ENCODE data around the gene ANKRD22.

- TF ChIP-seq RNF2 (IDR thresholded peaks at IDR 0.05) (no peak), CTCF (IDR thresholded peaks at IDR 0.05 in 2 of 3, conservative IDR thresholded peaks at IDR 0.05 in 1 of 3; ENCODE audit: insufficient read depth in 2 of 3, low read depth in 1 of 3, low read length in 3 of 3) (no peak), THRA (IDR thresholded peaks at IDR 0.05) (no peak), CEBPB (tag; IDR thresholded peaks at IDR 0.05) (no peak), PTBP1 (IDR thresholded peaks at IDR 0.05; ENCODE audit: low read depth, low read length) (no peak), L3MBTL2 (IDR thresholded peaks at IDR 0.05) (no peak), SP2 (IDR thresholded peaks at IDR 0.05; ENCODE audit: extremely low read depth, low read depth, low read length, poor library complexity, severe bottlenecking) (no peak), MAX (CRISPR knock-in tag; IDR thresholded peaks at IDR 0.05) (no peak), ZBED1 (IDR thresholded peaks at IDR 0.05) (no peak), RBM34 (IDR thresholded peaks at IDR 0.05; ENCODE audit: borderline replicate concordance, insufficient read depth, low read length) (no peak), ZBTB7A (IDR thresholded peaks at IDR 0.05; ENCODE audit: borderline replicate concordance, control insufficient read depth, low read depth, low read length) (no peak)
Observed at GRCh38 chr10:88841316-88842111, 10.1 kb downstream of the ANKRD22 start.

Measured in K562 (cell line).